ENCODE results near the gene ALDOB.

The ALDOB gene

GRCh38 chr9:101455656-101456240 lies 20.2 kb upstream of the ALDOB start:
- no peak for DNase-seq

- no peak for DNase-seq
These were observed 18.4 kb upstream of the ALDOB start for GRCh38 chr9:101453776-101454570.

- no peak for DNase-seq
These were observed 15.9 kb upstream of the ALDOB start for GRCh38 chr9:101451498-101451897.

GRCh38 chr9:101450931-101451330 lies 15.4 kb upstream of the ALDOB start:
- no peak for DNase-seq

GRCh38 chr9:101449071-101449721 lies 13.6 kb upstream of the ALDOB start:
- no peak for DNase-seq

GRCh38 chr9:101448680-101449070 lies 13.1 kb upstream of the ALDOB start:
- no peak for DNase-seq

- DNase-seq = no peak
These were observed 11.2 kb upstream of the ALDOB start for GRCh38 chr9:101446732-101447131.

GRCh38 chr9:101445353-101446029 lies 9.9 kb upstream of the ALDOB start:
- no peak for DNase-seq

- no peak for DNase-seq
These were observed 7.8 kb upstream of the ALDOB start for GRCh38 chr9:101443364-101443771.

GRCh38 chr9:101442736-101443135 lies 7.2 kb upstream of the ALDOB start:
- DNase-seq = no peak

GRCh38 chr9:101442318-101442717 lies 6.7 kb upstream of the ALDOB start:
- DNase-seq = no peak

- DNase-seq = no peak
These were observed 5.2 kb upstream of the ALDOB start for GRCh38 chr9:101440714-101441230.

- no peak for DNase-seq
These were observed 2.9 kb upstream of the ALDOB start for GRCh38 chr9:101438523-101438922.

- DNase-seq = no peak
These were observed 2.2 kb upstream of the ALDOB start for GRCh38 chr9:101437806-101438232.

GRCh38 chr9:101434998-101435397 lies 576 bp downstream of the ALDOB start:
- DNase-seq = no peak

GRCh38 chr9:101433229-101433628 lies 2.3 kb downstream of the ALDOB start:
- DNase-seq = no peak

- no peak for DNase-seq
These were observed 2.8 kb downstream of the ALDOB start for GRCh38 chr9:101432740-101433139.

- no peak for DNase-seq
These were observed 3.4 kb downstream of the ALDOB start for GRCh38 chr9:101432171-101432570.

GRCh38 chr9:101429736-101430135 lies 5.8 kb downstream of the ALDOB start:
- DNase-seq = no peak

GRCh38 chr9:101428909-101429308 lies 6.7 kb downstream of the ALDOB start:
- DNase-seq = no peak

- DNase-seq = no peak
These were observed 7.5 kb downstream of the ALDOB start for GRCh38 chr9:101427957-101428655.

- no peak for DNase-seq
These were observed 8.2 kb downstream of the ALDOB start for GRCh38 chr9:101427358-101427757.

- no peak for DNase-seq
These were observed 13.9 kb downstream of the ALDOB start for GRCh38 chr9:101421653-101422065.

Measured in NK-92 treated with Interleukin-12 subunit alpha and Interleukin-12 subunit beta, amount 100 ng/mL, for 24 hours (cell line).